ENCODE measurements around the gene IL2RA.
"Not testable (repeated sequence)": the region's sequence is repeated elsewhere in the genome, so short reads cannot be mapped to it uniquely, and the experiment has no call there.

Gene IL2RA

DNA sequence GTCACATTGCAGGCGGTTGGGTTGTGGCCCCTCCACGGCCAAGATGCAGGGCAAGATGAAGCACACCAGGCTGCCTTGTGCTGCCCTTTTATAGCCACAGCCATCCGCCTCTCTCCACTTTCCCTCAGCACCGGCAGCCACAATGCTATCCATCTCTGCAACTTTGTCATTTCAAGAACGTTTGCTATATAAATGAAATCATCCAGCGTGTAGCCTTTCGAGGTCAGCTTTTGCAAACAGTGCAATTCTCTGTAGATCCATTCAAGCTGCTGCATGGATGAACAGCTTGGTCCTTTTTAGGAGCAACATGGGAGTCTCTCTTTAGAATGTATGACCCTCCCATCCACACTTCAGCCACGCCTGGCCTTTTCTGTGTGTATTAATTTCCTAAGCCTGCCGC is 78.4 kb downstream of the IL2RA start:
- no peak for DNase-seq (ENCODE audit: low read depth in 2 of 2)

GRCh38 chr10:5981529-5981928 is 80.6 kb downstream of the IL2RA start:
- DNase-seq (ENCODE audit: low read depth in 2 of 2) = no peak

- DNase-seq (ENCODE audit: low read depth in 2 of 2) = no peak
Measured at GRCh38 chr10:5978230-5978489, 84.0 kb downstream of the IL2RA start.

- DNase-seq (ENCODE audit: low read depth in 2 of 2) = peak; percentile 80 to 82
Measured at GRCh38 chr10:5977471-5978229, 84.5 kb downstream of the IL2RA start, which contains the start of gene IL15RA. Gene IL15RA (minus strand): TSS chr10:5977543. CDS start chr10:5977492, 51 bp downstream.

DNA sequence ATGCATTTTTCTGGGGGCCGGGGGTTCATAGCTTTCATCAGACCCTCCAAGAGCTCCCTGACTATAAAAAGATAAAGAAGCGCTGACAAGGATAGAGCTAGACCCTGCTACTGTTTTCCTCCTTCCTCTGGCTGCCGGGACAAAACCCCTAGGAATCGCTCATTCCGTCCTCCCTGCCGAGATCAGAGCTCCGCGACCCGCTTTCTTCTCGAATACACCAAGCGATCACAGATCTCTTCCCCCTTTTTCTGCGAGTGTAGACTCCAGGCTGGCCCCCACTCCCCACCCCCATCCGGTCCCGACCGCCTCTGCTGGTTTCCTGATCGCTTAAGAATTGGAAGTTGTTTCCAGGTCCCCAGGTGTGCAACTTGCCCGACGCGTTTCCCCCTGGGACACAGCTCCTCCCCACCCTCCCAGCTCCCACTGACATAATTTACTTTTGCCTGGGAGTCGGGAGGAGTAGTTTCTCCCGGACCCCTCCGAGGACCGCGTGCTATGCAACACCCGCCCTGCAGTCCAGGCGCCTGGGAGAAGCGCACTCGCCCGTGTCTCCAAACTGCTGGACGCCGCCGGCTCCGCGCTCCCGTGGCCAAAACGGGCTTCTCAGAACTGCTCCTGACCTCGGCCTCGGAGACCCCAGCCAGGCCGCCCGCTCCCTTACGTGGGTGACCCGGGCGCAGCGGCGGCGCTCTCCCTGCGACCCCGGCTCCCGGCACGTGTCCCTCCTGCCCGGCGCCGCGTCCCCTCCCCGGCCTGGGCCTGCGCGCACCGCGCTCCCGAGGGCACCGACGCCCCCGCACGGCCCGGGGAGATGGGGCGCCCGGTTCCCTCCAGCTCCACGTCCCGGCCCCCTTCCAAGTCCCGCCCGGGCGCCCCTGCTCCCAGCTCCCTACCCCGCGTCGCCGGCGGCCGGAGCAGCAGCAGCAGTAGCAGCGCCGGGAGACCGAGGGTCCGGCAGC is 85.4 kb downstream of the IL2RA start:
- DNase-seq (ENCODE audit: low read depth in 2 of 2) = peak; percentile 15 to 48

DNA sequence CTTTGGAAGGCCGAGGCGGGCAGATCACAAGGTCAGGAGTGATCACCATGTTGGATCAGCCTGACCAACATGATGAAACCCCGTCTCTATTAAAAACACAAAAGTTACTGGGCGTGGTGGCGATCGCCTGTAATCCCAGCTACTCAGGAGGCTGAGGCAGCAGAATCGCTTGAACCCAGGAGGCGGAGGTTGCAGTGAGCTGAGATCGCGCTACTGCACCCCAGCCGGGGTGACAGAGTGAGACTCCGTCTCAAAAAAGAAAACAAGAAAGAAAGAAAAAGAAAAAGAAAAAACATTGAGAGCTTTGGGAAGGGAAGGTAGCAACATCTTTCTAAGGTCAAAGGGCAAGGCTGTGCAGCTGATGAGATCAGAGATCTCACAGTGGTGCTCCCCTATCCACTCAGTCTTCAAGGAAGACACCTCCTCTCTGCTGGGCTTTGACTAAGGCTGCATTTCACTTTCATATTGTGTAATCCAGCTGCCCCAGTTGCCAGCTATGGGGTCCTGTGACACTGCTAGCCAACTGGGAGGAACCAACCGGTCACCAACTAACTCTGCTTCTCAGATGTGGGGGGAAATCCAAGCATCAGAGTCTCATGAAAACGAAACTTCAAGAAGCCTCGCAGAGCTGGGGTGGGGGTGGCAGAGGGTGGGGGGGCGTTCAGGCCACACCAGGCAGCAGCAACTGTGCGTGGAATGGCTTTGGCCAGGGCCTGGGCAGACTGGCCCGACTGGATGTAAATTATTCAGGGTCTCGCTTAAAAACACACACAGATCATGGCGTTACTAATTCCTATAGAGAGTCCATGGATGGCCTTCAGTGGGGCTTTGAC is 86.3 kb downstream of the IL2RA start:
- peak; percentile 12 to 37 for DNase-seq (ENCODE audit: low read depth in 2 of 2)

DNA sequence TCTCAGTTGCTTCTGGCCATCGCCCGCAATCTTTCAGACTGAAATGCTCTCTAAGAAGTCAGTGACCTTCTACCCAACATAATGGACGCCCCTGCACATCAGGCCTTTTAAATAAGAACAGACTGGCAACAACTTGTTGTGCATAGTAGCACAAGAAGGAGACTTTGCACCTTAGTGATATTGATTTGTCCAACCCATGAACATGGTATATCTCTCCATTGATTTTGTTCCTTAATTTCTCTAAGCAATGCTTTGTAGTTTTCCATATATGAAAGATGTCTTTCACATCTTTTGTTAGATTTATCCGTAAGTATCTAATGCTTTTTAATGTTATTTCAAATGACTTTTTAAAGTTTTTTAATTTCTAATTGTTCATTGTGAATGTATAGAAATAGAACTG is 89.1 kb downstream of the IL2RA start:
- DNase-seq (ENCODE audit: low read depth in 2 of 2) = no peak

- DNase-seq (ENCODE audit: low read depth in 2 of 2) = no peak
Measured at GRCh38 chr10:5971886-5972285, 90.3 kb downstream of the IL2RA start.

DNA sequence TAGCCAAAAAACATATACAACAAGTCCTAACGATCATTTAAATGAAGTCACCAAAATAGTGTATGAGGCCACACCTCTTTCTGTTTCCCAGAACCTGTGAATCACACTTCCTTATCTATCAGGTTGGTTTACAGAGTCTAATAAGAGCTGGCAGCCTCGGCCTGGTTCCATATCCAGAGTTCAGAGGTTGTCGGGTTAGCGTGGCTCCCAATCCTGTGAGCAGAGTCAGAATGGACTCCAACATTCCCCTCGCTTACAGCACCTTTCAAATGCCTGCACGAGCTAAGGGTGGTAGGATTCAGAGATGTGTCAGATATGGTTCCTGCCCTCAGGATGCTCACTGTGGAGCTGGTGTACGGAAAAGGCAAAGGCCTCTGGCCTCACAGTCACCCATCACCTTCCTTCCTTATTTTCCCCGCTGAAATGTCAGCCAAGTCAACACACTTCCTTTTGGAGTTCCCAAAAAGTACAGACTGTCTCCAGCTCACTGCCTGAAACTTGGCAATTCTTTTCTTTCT is 90.8 kb downstream of the IL2RA start:
- DNase-seq (ENCODE audit: low read depth in 2 of 2) = no peak

GRCh38 chr10:5970527-5970926 is 91.6 kb downstream of the IL2RA start:
- DNase-seq (ENCODE audit: low read depth in 2 of 2) = no peak

DNA sequence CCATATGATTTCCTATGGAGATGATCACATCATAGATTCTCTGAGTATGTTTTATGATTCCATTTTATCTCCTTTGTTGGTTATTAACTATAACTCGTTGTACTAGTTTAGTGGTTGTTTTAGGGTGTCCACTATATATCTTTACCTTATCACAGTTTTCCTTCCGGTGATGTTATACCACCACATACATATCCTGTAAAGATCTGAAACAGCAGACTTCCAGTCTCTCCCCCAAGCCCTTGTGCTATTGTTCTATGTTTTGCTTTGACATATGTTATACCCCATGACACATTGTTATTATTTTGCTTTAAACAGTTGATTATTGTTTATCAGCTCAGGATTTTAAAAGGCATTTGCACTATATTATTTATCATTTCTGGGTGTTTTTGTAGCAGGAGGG is 92.1 kb downstream of the IL2RA start:
- no peak for DNase-seq (ENCODE audit: low read depth in 2 of 2)

DNA sequence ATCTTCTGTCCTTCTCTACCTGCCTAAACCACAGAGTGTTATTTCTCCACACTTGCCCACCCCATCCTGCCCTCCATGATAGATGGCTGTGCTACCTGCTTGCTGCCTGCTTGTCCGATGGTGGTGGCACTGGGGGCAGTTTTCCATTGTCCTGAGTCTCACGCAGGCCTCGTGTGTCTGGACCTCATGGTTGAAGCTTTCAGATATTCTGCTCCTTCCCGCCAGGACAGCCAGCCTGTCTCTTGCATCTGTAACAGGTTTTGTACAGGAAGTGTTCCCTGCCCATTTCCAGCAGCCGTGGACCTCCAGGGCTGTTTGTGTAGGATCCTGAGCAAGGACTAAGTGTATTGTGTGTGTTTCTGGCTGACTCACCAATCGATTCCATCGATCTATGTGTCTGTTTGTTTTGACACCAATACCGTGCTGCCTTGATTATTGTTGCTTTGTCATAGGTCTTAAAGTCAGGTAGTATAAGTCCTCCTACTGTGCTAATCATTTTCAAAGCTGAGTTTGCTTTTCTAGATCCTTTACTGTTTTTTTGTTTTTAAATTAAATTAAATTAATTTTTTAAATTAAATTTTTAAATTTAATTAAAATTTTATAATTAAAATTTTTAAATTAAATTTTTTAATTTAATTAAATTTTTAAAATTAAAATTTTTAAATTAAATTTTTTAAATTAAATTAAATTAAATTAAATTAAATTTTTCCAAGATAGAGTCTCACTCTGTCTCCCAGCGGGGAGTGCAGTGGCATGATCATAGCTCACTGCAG is 93.3 kb downstream of the IL2RA start:
- DNase-seq (ENCODE audit: low read depth in 2 of 2) = no peak

DNA sequence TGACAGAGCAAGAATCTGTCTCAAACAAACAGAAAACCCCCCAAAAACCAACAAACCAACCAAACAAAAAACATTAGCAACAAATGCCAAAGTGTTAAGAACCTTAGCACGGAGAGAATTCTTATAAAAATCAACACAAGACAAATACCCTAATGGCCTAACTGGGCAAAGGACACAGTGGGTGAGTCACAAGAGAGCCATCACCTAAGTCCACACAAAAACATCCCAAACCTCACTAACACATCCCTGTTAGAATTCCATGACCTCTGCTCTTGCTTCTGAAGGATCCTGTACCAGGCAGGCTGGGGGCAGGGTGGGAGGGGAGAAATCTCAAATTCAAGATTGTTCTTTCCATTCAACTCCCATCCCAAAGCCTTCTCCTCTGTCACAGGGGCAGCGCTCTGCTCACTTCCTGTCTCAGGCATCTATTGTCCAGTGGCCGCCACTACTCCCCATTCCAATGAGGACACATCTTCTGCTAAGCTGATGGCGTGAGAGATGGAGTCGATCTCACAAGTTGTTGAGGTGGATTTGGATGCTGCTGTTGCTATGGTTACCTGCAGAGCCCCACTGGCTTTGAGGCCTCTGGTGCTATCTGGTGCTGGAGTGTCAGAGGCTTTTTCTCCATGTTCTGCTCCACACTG is 94.0 kb downstream of the IL2RA start:
- no peak for DNase-seq (ENCODE audit: low read depth in 2 of 2)

DNA sequence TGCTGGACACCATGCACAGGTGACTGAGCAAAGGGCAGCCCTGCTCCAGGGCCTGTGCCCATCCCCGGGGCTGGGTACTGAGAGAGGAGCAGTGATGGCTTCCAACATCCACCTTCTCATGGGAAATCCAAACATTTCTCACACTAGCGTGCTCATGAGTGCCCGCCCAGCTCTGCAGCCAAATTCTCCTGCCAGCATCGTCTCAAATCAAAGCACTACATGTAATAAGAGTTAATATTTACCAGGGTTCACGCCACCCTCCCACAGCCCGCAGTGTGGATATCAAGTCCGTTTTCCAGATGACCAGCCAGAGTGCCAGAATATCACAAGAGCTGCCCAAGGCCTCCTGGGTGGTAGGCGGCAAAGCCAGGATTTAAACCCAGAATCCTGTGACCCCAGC is 96.9 kb downstream of the IL2RA start:
- no peak for DNase-seq (ENCODE audit: low read depth in 2 of 2)

GRCh38 chr10:5964736-5965135 is 97.4 kb downstream of the IL2RA start:
- DNase-seq (ENCODE audit: low read depth in 2 of 2) = no peak

- no peak for DNase-seq (ENCODE audit: low read depth in 2 of 2)
Measured at GRCh38 chr10:5963591-5963990, 98.6 kb downstream of the IL2RA start.

GRCh38 chr10:5963071-5963470 is 99.1 kb downstream of the IL2RA start:
- no peak for DNase-seq (ENCODE audit: low read depth in 2 of 2)

DNA sequence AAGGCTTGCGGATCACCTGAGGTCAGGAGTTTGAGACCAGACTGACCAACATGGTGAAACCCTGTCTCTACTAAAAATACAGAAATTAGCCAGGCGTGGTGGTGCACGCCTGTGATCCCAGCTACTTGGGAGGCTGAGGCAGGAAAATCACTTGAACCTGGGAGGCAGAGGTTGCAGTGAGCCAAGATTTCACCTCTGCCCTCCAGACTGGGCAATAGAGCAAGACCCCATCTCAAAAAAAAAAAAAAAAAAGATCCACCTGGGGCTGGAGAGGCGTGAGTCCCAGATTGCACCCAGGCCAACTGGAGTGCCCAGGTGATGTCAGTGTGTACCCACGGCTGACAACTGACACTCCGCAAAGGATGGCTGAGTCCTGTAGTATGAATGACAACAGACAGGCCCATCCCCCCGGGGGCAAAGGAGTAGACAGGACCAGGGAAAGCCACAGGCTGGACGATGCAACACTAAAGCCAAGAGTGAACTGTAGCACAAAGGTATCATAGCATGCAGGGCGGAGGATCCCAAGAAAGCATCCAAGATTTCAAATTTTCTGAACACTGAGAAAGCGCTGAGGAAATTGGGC is 99.7 kb downstream of the IL2RA start:
- DNase-seq (ENCODE audit: low read depth in 2 of 2) = not testable (repeated sequence)

GRCh38 chr10:5961405-5962100 is 100.6 kb downstream of the IL2RA start:
- DNase-seq (ENCODE audit: low read depth in 2 of 2) = no peak

DNA sequence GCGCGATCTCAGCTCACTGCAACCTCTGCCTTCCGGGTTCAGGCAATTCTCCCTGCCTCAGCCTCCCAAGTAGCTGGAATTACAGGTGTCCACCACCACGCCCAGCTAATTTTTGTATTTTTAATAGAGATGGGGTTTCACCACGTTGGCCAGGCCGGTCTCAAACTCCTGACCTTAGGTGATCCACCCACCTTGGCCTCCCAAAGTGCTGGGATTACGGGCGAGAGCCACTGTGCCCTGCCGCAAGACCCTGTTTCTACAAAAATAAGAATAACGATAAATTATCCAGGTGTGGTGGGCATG is 101.2 kb downstream of the IL2RA start:
- not testable (repeated sequence) for DNase-seq (ENCODE audit: low read depth in 2 of 2)
